ENCODE measurements around the gene RNF19B.
"Not testable (repeated sequence)": the region's sequence is repeated elsewhere in the genome, so short reads cannot be mapped to it uniquely, and the experiment has no call there.

GRCh38 chr1:32975055-32975454, 10.4 kb upstream of the RNF19B start:
- not testable (repeated sequence) for TF ChIP-seq CTCF (conservative IDR thresholded peaks at IDR 0.05); ZFX (IDR thresholded peaks at IDR 0.05)

Data from C4-2B (cell line).